ENCODE data around the gene DCLK1. TPM values are rescaled to one million over a fixed set of nuclear protein-coding genes. Genes with fewer than 3 reads are reported as not detected.

DCLK1 gene
- total and polyA plus RNA-seq, 5 donors from 2014 or later: not detected

DNA sequence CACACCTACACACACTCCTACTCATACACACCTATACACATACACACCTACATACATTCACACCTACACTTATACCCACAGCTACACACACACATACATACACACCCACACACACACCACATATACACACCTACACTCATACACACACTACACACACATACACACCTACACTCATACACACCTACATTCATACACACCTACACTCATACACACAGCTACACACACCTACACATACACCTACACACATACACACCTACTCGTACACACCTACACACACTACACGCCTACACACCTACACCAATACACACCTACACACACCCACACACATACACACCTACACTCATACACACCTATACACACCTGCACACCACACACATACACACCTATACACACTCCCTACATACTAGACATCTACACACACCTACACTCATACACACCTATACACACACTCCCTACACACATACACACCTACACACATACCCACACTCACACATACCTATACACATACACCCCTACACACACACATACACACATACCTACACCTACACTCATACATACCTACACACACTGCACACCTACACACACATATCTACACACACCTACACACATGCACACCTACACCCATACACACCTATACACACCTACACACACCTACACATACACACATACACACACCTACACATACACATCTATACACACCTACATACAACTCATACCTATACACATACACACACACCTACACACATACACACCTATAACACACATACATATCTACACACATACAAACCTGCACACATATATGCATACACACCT, 369.5 kb downstream of the DCLK1 start:
- Mint-ChIP-seq H3K27ac (no peak overlapping the region), H3K4me3 (no peak overlapping the region), H3K4me1 (no peaks in the 10 kb centered on the region), H3K9me3 (peaks cover 0 to 20% (median 9%) of the 10 kb centered on the region in 7 donors), H3K27me3 (no peaks in the 10 kb centered on the region), H3K36me3 (no peaks in the 10 kb centered on the region)
- no peak overlapping the region for H3K4me3 ChIP-seq (ENCODE audit: low read depth, low read length)
- H3K27ac ChIP-seq (ENCODE audit: insufficient read depth, low read length, poor library complexity, severe bottlenecking): no peak overlapping the region
- no peaks in the 10 kb centered on the region for H3K36me3 ChIP-seq (ENCODE audit: control insufficient read depth, insufficient read depth, low read length)
- H3K27me3 ChIP-seq (ENCODE audit: control insufficient read depth, insufficient read depth, low read length): no peaks in the 10 kb centered on the region
- H3K4me1 ChIP-seq (ENCODE audit: control insufficient read depth, insufficient read depth, low read length, poor library complexity, severe bottlenecking): no peaks in the 10 kb centered on the region
- DNase-seq (no peak), ATAC-seq (ENCODE audit: low read depth in 2 of 2) (no peak)
- H3K9me3 ChIP-seq (ENCODE audit: control insufficient read depth in 2 of 2, low read length in 2 of 2): peaks cover 0 to 8% of the 10 kb centered on the region in 2 experiments

DNA sequence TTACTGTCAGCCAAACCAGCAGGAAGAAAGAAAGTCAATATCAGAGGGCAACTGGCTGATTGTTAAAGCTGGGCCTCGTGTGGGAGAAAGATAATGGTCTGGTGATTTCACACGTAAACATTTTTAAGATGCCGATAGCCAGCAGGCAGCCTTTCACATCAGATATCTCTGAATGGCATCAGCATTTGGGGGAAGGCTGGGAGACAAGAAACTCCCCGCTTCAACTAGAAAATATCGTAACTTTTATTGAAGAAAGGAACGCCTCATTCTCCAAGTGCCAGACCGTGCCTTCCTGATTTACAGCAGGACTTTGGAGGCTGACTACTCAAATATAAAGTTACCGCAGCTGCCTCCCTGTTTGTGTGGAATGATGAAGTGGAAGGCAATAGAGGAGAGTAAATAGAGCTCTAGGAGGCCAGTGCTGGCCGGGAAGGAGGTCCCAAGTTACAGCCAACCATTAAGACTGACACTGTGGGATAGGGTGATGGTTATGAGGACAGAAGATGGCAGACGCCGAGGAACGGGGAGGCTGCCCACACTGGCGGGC, 370.4 kb downstream of the DCLK1 start:
- no peak for ATAC-seq (ENCODE audit: low read depth in 2 of 2)
- H3K27me3 ChIP-seq (ENCODE audit: control insufficient read depth, insufficient read depth, low read length): no peaks in the 10 kb centered on the region
- no peak for DNase-seq
- no peaks in the 10 kb centered on the region for H3K36me3 ChIP-seq (ENCODE audit: control insufficient read depth, insufficient read depth, low read length)
- Mint-ChIP-seq H3K27ac (no peak overlapping the region), H3K9me3 (peaks cover 0 to 21% (median 8%) of the 10 kb centered on the region in 7 donors), H3K4me3 (no peak overlapping the region), H3K36me3 (no peaks in the 10 kb centered on the region), H3K27me3 (no peaks in the 10 kb centered on the region), H3K4me1 (no peaks in the 10 kb centered on the region)
- H3K27ac ChIP-seq (ENCODE audit: insufficient read depth, low read length, poor library complexity, severe bottlenecking): no peak overlapping the region
- H3K9me3 ChIP-seq (ENCODE audit: control insufficient read depth in 2 of 2, low read length in 2 of 2): peaks cover 0 to 8% of the 10 kb centered on the region in 2 experiments
- no peaks in the 10 kb centered on the region for H3K4me1 ChIP-seq (ENCODE audit: control insufficient read depth, insufficient read depth, low read length, poor library complexity, severe bottlenecking)
- no peak overlapping the region for H3K4me3 ChIP-seq (ENCODE audit: low read depth, low read length)

DNA sequence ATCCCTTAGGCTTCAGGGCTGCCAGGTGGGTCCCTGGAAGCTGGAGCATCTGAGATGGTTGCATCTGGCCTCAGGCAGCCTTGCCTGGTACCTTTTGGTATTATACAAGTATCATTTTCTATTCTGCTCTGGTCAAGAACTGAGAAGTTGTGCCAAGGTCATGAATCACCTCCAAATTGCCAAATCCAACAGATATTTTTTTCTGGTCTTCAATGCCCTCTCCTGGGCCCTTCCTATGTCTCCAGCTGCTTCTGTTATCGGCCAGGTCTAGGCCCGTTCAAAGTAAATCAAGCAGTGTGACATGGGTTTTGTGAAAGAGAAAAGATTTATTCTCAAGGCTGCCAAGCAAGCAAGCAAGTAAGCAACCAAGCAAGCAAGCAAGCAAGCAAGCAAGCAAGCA, 383.6 kb downstream of the DCLK1 start:
- peaks cover 0 to 5% (median 0%) of the 10 kb centered on the region in 4 donors for H3K4me1 Mint-ChIP-seq
- H3K27me3 Mint-ChIP-seq: no peaks in the 10 kb centered on the region
- Histone ChIP-seq H3K9me3 (ENCODE audit: control insufficient read depth in 2 of 2, low read length in 2 of 2) (no peaks in the 10 kb centered on the region), H3K27ac (ENCODE audit: insufficient read depth, low read length, poor library complexity, severe bottlenecking) (no peak overlapping the region), H3K27me3 (ENCODE audit: control insufficient read depth, insufficient read depth, low read length) (no peaks in the 10 kb centered on the region), H3K4me1 (ENCODE audit: control insufficient read depth, insufficient read depth, low read length, poor library complexity, severe bottlenecking) (no peaks in the 10 kb centered on the region), H3K4me3 (ENCODE audit: low read depth, low read length) (no peak overlapping the region), H3K36me3 (ENCODE audit: control insufficient read depth, insufficient read depth, low read length) (no peaks in the 10 kb centered on the region)
- H3K36me3 Mint-ChIP-seq: no peaks in the 10 kb centered on the region
- DNase-seq: no peak
- H3K27ac Mint-ChIP-seq: no peak overlapping the region
- H3K4me3 Mint-ChIP-seq: no peak overlapping the region
- ATAC-seq (ENCODE audit: low read depth in 2 of 2): no peak
- peaks cover 0 to 13% (median 7%) of the 10 kb centered on the region in 7 donors for H3K9me3 Mint-ChIP-seq

DNA sequence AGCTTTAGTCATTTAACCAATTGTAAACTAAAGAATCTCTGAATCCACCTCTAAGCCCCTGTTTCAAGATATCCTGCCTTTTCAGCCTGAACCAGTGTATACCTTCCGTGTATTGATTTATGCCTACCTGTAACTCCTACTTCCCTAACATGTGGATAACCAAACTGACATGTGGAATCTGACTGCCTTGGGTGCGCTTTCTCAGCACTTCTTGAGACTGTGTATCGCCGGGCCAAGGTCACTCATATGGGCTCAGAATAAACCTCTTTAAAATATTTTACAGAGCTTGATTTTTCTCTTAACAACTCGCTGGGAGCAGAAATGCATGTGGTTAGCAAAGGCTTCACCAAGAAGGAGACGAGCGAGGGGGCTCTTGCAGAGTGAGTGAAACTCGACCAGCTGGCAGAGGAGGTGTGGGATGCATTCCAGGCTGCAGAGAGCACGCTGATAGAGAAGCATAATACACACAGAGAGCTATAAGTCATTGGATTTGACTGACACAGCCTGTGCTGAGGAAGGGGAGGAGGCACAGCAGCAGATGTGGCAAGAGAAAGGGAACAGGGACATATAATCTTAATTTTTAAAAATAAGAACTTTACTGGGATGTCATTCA, 386.5 kb downstream of the DCLK1 start:
- no peak overlapping the region for H3K27ac ChIP-seq (ENCODE audit: insufficient read depth, low read length, poor library complexity, severe bottlenecking)
- H3K4me1 ChIP-seq (ENCODE audit: control insufficient read depth, insufficient read depth, low read length, poor library complexity, severe bottlenecking): no peaks in the 10 kb centered on the region
- no peaks in the 10 kb centered on the region for H3K27me3 Mint-ChIP-seq
- ATAC-seq (ENCODE audit: low read depth in 2 of 2) (no peak), DNase-seq (no peak)
- H3K36me3 Mint-ChIP-seq: no peaks in the 10 kb centered on the region
- no peaks in the 10 kb centered on the region for H3K4me1 Mint-ChIP-seq
- H3K4me3 ChIP-seq (ENCODE audit: low read depth, low read length): no peak overlapping the region
- no peak overlapping the region for H3K4me3 Mint-ChIP-seq
- no peaks in the 10 kb centered on the region for H3K27me3 ChIP-seq (ENCODE audit: control insufficient read depth, insufficient read depth, low read length)
- H3K27ac Mint-ChIP-seq: no peak overlapping the region
- no peaks in the 10 kb centered on the region for H3K36me3 ChIP-seq (ENCODE audit: control insufficient read depth, insufficient read depth, low read length)
- peaks cover 0 to 18% (median 4%) of the 10 kb centered on the region in 7 donors for H3K9me3 Mint-ChIP-seq
- H3K9me3 ChIP-seq (ENCODE audit: control insufficient read depth in 2 of 2, low read length in 2 of 2): no peaks in the 10 kb centered on the region

DNA sequence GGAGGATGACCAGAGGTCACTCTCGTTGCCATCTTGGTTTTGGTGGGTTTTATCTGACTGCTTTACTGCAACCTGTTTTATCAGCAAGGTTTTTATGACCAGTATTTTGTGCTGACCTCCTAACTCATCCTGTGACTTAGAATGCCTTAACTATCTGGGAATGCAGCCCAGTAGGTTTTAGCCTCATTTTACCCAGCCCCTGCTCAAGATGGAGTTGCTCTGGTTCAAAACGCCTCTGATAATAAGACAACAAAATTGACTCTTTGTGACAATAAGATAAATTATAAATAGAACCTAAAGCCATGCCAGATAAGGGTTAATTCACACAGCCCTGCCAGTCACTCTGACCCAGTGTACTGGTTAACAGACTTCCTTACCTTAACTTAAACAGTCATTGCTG, 387.0 kb downstream of the DCLK1 start:
- peaks cover 0 to 15% (median 4%) of the 10 kb centered on the region in 7 donors for H3K9me3 Mint-ChIP-seq
- no peaks in the 10 kb centered on the region for H3K36me3 Mint-ChIP-seq
- ATAC-seq (ENCODE audit: low read depth in 2 of 2) (no peak), DNase-seq (no peak)
- H3K27ac Mint-ChIP-seq: no peak overlapping the region
- Histone ChIP-seq H3K4me3 (ENCODE audit: low read depth, low read length) (no peak overlapping the region), H3K9me3 (ENCODE audit: control insufficient read depth in 2 of 2, low read length in 2 of 2) (no peaks in the 10 kb centered on the region), H3K4me1 (ENCODE audit: control insufficient read depth, insufficient read depth, low read length, poor library complexity, severe bottlenecking) (no peaks in the 10 kb centered on the region), H3K27me3 (ENCODE audit: control insufficient read depth, insufficient read depth, low read length) (no peaks in the 10 kb centered on the region), H3K27ac (ENCODE audit: insufficient read depth, low read length, poor library complexity, severe bottlenecking) (no peak overlapping the region), H3K36me3 (ENCODE audit: control insufficient read depth, insufficient read depth, low read length) (no peaks in the 10 kb centered on the region)
- H3K4me3 Mint-ChIP-seq: no peak overlapping the region
- no peaks in the 10 kb centered on the region for H3K4me1 Mint-ChIP-seq
- H3K27me3 Mint-ChIP-seq: no peaks in the 10 kb centered on the region

DNA sequence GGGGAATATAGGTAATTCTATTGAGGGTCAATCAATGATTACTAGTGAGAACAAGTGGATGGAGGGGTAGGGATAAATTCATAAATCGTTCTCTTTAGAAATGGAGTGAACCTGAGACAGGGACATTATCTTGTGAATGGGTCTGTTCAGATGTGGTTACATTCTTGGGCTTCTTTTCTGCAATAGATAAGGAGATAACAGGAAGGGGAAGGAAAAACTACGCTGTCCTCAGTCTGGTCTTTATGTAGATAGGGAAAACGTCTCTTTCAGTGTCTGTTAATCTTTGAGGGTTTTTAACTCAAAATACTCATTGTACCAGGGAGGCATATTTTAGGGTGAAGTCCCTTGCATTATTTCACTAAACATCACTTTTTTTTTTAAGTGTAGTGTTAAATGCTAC, 388.0 kb downstream of the DCLK1 start:
- no peak overlapping the region for H3K4me3 ChIP-seq (ENCODE audit: low read depth, low read length)
- H3K27me3 Mint-ChIP-seq: no peaks in the 10 kb centered on the region
- no peaks in the 10 kb centered on the region for H3K36me3 ChIP-seq (ENCODE audit: control insufficient read depth, insufficient read depth, low read length)
- H3K36me3 Mint-ChIP-seq: no peaks in the 10 kb centered on the region
- no peaks in the 10 kb centered on the region for H3K27me3 ChIP-seq (ENCODE audit: control insufficient read depth, insufficient read depth, low read length)
- H3K4me3 Mint-ChIP-seq: no peak overlapping the region
- no peak for ATAC-seq (ENCODE audit: low read depth in 2 of 2)
- DNase-seq: no peak
- H3K27ac Mint-ChIP-seq: no peak overlapping the region
- no peaks in the 10 kb centered on the region for H3K4me1 Mint-ChIP-seq
- no peak overlapping the region for H3K27ac ChIP-seq (ENCODE audit: insufficient read depth, low read length, poor library complexity, severe bottlenecking)
- no peaks in the 10 kb centered on the region for H3K9me3 ChIP-seq (ENCODE audit: control insufficient read depth in 2 of 2, low read length in 2 of 2)
- no peaks in the 10 kb centered on the region for H3K4me1 ChIP-seq (ENCODE audit: control insufficient read depth, insufficient read depth, low read length, poor library complexity, severe bottlenecking)
- peaks cover 0 to 15% (median 4%) of the 10 kb centered on the region in 7 donors for H3K9me3 Mint-ChIP-seq

DNA sequence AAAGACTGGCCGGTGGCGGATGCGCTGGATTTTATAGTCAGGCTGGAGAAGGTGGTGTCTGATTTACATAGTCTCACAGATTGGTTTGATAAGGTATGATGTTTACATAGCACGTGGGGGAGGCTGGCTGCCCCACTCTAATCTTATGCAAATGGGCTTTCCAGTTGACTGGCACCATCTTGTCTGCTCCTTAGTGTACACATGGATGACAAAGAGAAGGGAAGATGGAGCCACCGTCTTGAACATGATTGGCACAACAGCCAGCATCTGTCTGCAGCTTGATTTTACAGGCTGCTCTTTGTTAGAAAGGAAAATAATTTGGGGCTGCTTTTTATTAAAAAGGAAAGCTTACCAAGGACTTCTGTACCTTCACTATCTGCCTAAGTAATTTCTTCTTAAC, 389.5 kb downstream of the DCLK1 start:
- no peak overlapping the region for H3K4me3 ChIP-seq (ENCODE audit: low read depth, low read length)
- Mint-ChIP-seq H3K36me3 (no peaks in the 10 kb centered on the region), H3K4me3 (no peak overlapping the region), H3K9me3 (peaks cover 0 to 15% (median 5%) of the 10 kb centered on the region in 7 donors), H3K4me1 (no peaks in the 10 kb centered on the region), H3K27ac (no peak overlapping the region), H3K27me3 (no peaks in the 10 kb centered on the region)
- no peak for ATAC-seq (ENCODE audit: low read depth in 2 of 2)
- H3K27me3 ChIP-seq (ENCODE audit: control insufficient read depth, insufficient read depth, low read length): no peaks in the 10 kb centered on the region
- H3K36me3 ChIP-seq (ENCODE audit: control insufficient read depth, insufficient read depth, low read length): no peaks in the 10 kb centered on the region
- no peaks in the 10 kb centered on the region for H3K4me1 ChIP-seq (ENCODE audit: control insufficient read depth, insufficient read depth, low read length, poor library complexity, severe bottlenecking)
- H3K9me3 ChIP-seq (ENCODE audit: control insufficient read depth in 2 of 2, low read length in 2 of 2): no peaks in the 10 kb centered on the region
- no peak overlapping the region for H3K27ac ChIP-seq (ENCODE audit: insufficient read depth, low read length, poor library complexity, severe bottlenecking)
- DNase-seq: no peak
